DND-41 (cell line): ENCODE measurements around the gene ITGAV.

Experiments used
- EZH2 ChIP-seq: IDR thresholded peaks from 3 replicates; pipeline ENCODE4 v1.6.1; 2012; ENCODE audit warnings: borderline replicate concordance, low read depth, mild to moderate bottlenecking, moderate library complexity, low read length, inconsistent platforms; ENCODE audit not compliant: severe bottlenecking
- TF ChIP-seq, protein P1 (sequence below): IDR thresholded peaks from 2 replicates; pipeline ENCODE4 v1.5.1; 2012; ENCODE audit warnings: borderline replicate concordance, low read length, moderate library complexity, mild to moderate bottlenecking; ENCODE audit not compliant: poor library complexity, severe bottlenecking; ENCODE audit errors: extremely low read depth

DNA sequence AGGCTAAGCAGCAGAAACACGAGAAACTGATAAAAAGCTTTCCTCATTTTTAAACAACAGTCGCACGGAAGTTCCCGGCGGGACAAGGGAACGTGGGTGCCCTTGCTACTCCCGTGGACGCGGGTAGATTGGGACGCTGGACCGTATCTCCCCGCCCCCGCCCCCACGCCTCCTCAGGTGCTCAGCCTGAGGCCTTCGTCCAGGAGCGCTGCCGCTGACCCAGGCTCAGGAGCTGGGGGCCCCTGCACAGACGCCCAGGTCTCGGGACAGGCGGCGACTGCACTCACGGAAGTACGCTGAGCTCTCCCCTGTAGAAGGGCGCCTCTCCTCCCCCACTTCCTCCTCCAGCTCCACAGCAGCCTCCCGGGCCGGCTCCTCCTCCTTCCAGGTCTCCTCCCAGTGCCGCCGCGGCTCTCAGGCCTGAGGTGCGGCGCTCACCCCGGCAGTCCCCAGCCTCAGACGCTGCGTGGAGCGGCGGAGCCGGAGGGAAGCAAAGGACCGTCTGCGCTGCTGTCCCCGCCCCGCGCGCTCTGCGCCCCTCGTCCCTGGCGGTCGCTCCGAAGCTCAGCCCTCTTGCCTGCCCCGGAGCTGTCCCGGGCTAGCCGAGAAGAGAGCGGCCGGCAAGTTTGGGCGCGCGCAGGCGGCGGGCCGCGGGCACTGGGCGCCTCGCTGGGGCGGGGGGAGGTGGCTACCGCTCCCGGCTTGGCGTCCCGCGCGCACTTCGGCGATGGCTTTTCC, at the start of gene ITGAV:
- TF ChIP-seq EZH2: no peak
- TF ChIP-seq, protein P1, sequence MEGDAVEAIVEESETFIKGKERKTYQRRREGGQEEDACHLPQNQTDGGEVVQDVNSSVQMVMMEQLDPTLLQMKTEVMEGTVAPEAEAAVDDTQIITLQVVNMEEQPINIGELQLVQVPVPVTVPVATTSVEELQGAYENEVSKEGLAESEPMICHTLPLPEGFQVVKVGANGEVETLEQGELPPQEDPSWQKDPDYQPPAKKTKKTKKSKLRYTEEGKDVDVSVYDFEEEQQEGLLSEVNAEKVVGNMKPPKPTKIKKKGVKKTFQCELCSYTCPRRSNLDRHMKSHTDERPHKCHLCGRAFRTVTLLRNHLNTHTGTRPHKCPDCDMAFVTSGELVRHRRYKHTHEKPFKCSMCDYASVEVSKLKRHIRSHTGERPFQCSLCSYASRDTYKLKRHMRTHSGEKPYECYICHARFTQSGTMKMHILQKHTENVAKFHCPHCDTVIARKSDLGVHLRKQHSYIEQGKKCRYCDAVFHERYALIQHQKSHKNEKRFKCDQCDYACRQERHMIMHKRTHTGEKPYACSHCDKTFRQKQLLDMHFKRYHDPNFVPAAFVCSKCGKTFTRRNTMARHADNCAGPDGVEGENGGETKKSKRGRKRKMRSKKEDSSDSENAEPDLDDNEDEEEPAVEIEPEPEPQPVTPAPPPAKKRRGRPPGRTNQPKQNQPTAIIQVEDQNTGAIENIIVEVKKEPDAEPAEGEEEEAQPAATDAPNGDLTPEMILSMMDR: no peak
